Uterus (tissue), 2 donors: ENCODE measurements around the gene STK32C.

Experiments
- POLR2A ChIP-seq, 2 donors: fragments of 450-650 bp; IDR thresholded peaks; one replicate each; pipeline ENCODE4 v1.6.1; 2016; ENCODE audit warnings: antibody characterized with exemption in 2 of 2, mild to moderate bottlenecking in 1 of 2, moderate library complexity in 1 of 2
- TF ChIP-seq, protein P1 (sequence below), 4 experiments: fragments of 200-600 bp in 2 of 4; fragments of 450-650 bp in 2 of 4; sonication (generic) in 2 of 4; IDR thresholded peaks; one replicate each; pipeline ENCODE4 v1.5.1; 2016 to 2019; ENCODE audit warnings: antibody characterized with exemption in 4 of 4, mild to moderate bottlenecking in 2 of 4, moderate library complexity in 1 of 4

DNA sequence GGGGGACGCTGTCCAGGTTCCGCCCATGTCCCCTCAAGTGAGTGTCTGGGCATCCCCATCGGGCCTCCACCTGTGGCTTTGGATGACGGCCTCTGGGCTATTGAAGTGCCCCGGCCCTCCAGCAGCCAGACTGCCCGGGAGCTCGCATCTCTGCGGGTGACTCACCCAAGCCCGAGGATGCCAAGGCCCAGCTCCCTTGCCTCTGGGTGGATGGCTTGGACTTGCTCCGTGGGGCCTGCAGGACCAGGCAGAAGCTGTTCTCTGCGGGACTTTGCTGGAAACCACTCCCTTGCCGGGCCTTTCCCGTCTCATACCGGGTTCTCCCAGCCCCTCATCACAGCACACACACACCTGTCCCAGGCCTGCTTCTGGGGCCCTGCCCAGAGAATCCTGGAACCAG is 98.6 kb downstream of the STK32C start:
- TF ChIP-seq, protein P1, sequence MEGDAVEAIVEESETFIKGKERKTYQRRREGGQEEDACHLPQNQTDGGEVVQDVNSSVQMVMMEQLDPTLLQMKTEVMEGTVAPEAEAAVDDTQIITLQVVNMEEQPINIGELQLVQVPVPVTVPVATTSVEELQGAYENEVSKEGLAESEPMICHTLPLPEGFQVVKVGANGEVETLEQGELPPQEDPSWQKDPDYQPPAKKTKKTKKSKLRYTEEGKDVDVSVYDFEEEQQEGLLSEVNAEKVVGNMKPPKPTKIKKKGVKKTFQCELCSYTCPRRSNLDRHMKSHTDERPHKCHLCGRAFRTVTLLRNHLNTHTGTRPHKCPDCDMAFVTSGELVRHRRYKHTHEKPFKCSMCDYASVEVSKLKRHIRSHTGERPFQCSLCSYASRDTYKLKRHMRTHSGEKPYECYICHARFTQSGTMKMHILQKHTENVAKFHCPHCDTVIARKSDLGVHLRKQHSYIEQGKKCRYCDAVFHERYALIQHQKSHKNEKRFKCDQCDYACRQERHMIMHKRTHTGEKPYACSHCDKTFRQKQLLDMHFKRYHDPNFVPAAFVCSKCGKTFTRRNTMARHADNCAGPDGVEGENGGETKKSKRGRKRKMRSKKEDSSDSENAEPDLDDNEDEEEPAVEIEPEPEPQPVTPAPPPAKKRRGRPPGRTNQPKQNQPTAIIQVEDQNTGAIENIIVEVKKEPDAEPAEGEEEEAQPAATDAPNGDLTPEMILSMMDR (IDR thresholded peaks at IDR 0.05) = no peak
- TF ChIP-seq POLR2A (IDR thresholded peaks at IDR 0.05) = no peak
